SK-N-MC (cell line): ENCODE measurements around the gene HECTD3.

ENCODE experiments used
- EZH2 ChIP-seq: fragments of 200-600 bp; sonication (generic); IDR thresholded peaks from one replicate; pipeline ENCODE4 v1.6.1; 2017; ENCODE audit warnings: antibody characterized with exemption
- FOXP2 ChIP-seq: optimal IDR thresholded peaks from 2 replicates; pipeline ENCODE3; 2011; ENCODE audit warnings: mild to moderate bottlenecking, moderate library complexity; ENCODE audit not compliant: insufficient read depth; ENCODE audit errors: extremely low read length, control extremely low read depth
- POLR2AphosphoS5 ChIP-seq: IDR thresholded peaks from 2 replicates; pipeline ENCODE4 v1.6.1; 2012; ENCODE audit warnings: mild to moderate bottlenecking, low read depth, low read length, borderline replicate concordance

DNA sequence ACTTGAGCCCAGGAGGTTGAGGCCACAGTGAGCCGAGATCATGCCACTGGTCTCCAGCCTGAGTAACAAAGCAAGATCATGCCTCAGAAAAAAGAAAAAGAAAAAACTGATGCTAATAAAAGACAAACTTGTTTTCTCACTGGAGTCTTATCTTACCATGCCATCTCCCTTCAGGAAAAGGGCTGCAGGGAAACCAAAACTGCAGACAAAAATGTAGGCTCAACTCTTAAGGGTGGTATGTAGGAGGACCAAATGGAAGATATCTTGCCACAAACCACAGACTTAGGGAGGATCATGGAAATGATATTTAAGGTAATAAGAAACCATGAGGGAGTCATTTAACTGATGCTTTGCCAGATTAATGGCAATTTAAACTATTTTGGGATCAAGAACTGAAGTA lies 33.8 kb upstream of the HECTD3 start:
- TF ChIP-seq POLR2AphosphoS5 = no peak
- TF ChIP-seq EZH2 = no peak
- no peak for TF ChIP-seq FOXP2
